HG02571 (cell line): Measurements from ENCODE around the gene SEC61A1.

Experiments
- ATAC-seq: cut with Tn5 transposase; IDR thresholded peaks from one replicate; pipeline ENCODE4 v1.9.1; 2021; ENCODE audit warnings: mild to moderate bottlenecking, moderate library complexity; ENCODE audit not compliant: unreplicated experiment

The SEC61A1 gene

DNA sequence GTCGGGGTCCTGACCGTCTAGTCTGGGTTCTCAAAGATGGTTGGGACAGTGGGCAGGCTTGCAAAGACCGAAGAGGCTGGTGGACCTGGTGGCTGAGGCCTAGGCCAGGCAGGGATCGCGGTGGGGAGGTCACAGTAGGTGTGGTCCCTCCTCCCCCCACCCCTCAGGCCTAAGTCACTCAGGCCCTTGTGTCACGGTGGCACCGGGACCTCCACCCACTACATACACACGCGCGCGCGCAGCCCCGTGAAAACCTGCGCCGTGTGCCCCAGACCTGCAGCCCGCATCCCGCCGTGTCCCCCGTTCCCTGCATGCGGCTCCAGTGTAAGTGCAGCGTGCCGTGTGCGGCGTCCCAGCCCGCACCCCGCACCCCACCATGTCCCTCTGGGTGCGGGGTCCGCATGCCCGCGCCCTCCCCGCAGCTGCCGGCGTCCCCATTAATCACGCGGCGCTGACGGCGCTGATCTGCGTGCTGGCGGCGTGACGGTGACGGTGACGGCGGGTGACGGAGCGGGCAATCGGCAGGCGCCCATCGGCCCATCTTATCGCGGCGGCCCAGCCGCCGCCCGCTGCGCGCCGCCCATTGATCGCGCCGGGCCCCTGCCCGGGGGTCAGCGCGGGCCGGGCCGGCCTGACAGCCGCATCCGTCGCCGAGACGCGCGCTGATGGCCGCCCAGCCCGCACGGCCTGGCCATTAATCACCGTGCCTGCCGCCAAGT lies 24.4 kb downstream of the SEC61A1 start:
- no peak for ATAC-seq

DNA sequence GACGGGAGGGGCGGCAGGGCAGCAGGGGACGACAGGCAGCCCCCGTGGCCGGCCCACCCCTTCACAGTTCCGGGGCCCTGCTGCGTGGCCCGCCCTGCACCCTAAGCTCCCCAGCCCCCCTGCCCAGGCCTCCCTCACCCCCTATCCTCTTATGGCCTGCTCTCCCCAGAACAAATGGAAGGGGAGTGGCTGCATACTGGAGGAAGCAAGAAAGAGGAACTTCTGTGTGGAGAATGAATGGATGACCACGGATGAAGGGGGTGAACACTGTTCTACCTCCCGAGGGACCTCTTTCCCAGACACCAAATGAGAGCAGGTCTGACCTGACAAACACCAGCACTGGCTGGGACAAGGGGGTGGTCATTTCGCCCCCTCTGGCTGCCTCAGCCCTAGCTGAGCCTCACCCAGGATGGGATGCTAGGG lies 25.0 kb downstream of the SEC61A1 start:
- no peak for ATAC-seq

DNA sequence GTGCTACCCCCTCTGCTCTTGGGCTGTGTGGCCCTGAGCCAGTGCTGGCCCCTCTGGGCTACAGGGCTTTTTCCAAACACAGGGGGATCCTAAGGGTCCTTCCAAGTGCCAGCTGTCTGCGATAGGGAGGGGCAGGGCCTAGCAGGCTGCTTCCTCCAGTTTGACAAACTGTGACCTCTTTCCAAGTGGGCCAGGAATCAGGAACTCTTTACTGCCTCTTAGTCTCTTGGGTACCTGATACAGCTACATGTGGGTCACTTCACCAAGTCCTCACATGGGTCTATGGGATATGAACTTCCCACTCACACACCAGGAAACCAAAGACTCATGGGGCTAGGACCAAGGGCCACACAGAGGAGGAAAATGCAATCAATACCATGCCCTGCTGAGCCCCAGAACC lies 25.4 kb downstream of the SEC61A1 start:
- ATAC-seq, result no peak

DNA sequence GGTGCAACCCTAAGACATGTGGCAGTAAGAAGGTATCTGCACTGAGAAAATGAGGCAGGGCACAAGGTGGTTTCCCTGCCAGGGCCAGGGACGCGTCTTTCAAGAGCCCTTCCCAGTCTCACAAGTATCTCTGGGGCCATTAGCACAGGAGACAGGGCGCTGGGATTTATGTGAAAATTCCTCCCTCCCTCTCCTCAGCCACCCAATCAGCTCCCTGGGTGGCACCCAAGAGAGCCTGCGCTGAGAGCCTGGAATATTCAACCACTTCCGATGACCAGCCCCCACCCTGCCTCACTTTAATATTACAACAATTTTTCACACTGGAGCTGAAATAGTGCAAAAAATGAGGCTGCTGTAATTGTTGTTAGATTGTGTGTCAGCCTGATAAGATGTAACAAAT lies 26.1 kb downstream of the SEC61A1 start:
- ATAC-seq, result no peak

DNA sequence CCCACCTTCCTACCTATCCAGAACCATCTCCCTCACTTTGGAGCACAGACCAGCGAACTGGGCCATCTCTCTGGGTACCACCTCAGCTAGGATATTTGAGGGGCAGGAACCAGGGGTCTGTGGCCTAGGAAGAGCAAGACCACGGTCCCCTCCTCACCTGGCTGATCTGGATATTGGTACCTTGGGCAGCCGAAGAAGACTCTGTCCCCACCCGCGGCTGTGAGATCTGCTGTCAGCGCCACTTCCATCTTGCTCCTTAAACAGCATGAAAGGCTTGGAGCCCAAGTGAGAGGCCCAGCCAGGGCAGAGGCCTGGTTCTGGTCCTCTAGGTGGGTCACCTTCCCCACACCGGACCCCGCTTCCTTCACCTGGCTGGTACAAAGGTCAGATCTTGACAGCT lies 26.6 kb downstream of the SEC61A1 start:
- ATAC-seq, result no peak

DNA sequence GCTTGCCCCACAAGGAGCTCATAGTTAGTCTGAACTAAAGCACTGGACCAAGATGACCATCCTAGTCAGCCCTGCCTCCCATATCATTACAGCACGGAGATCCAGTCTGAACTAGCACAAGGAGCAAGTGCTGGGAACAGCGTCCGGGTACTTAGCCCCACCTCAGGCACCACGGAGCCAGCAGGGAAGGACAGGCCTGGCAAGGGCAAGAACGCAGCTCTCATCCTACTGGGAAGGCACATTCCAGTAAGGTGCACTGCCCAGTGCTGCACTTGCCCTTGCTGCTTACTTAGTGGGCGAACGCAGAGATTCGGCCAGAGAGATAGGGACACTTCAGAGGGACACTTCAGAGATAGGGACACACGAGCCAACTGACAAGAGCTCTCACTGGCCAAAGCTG lies 27.6 kb downstream of the SEC61A1 start:
- ATAC-seq, result no peak

DNA sequence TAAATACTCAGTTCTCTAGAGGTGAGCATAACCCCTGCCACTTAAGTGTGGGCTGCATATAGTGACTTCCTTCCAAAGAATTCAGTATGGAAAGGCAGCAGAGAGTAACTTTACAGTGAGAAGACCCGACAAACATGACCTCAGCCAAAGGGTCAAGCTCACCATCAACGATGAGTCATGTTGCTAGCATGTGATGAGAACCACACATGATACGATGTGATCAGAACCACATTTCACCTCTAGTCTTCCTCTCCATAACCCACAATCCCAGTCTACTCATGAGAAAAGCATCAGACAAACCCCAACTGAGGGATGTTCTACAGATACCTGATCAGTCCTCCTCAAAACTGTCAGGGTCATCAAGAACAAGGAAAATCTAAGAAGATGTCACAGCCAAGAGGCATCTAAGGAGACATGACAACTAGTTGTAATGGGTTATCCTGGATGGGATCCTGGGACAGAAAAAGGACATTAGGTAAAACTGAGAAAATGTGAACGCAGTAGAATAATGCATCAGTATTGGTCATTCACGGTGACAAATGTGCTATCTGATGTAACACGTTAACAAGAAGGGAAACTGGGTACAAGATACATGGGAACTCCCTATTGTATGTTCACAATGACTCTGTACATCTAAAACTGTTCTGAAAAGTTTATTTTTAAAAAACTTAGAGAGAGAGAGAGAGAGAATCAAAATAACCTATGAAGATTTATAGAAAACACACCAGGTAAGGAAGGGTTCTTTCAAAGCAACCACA lies 28.3 kb downstream of the SEC61A1 start:
- ATAC-seq, result no peak

DNA sequence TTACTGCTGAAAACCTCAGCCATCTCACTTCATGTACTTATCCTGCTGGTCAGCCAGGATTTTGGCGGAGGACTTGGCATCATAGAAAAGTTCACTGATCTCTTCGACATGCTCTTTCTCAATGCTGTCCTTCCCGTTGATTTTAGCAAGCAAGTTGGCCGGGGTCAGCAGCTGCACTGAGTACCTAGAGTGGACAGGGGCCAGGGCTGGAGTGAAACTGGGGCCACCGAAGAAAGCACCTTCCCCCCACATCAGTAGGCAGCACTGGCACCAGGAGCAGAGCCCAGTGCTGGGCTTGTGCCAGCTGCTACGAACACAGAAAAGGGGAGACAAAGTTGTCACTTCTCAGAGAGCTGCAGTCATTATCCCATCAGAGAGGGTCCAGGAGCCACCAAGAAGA lies 29.0 kb downstream of the SEC61A1 start:
- ATAC-seq, result no peak

DNA sequence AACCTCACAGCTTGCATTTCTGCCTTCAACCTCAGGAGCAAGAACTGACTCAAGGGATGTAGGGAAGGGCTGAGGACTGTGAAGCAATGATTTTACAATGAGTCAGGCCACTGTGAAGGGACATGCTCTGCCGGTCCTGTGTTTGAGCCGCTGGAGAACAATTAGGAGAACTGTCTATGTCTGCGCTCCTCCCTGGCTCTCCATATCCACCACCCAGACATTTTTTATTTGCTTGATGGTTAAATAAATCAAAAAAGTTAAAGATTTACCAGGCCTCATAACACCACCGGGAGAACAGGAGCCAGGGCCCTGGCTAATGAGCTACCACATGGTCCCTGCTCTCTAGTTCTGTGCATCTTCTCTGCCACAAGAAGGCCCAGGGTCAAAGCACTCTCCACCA lies 29.6 kb downstream of the SEC61A1 start:
- no peak for ATAC-seq

DNA sequence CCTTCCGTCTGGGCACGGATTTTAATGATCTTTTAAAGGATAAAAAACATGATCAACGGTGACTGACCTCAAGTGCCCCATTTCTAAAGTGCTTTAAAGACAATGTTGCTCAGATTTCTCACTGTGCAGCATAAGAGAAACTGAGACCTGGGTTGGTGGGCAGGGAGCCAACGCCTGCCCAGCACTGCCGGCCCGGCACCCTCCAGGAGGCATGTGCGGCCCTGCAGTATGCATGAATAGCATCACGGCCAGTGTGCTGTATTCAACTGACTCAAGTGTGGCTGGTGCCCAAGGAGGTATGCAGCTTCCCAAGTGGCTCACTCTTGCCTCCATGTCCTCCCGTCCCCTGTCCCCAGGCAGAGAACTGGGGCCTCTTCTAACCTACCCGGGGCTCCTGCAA lies 30.3 kb downstream of the SEC61A1 start:
- ATAC-seq, result no peak

DNA sequence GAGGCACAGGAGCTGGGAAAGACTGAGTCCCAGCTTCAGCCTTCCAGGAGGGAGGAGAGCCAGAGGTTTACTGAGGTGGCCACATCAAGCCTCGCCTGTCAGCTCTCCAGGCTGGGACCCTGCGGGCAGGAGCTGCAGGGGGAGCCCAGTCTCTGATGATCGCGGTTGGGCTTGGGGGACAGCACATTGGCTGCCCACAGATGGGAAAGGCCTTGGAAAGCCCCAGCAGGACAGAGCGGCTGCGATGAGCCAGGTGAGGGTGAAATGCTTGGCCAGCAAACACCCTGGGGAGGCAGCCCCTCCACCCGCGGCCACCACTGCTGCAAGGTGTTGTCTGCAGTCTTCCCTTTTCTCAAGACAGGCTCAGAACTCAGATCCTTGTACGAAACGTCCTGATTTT lies 31.2 kb downstream of the SEC61A1 start:
- ATAC-seq, result no peak

DNA sequence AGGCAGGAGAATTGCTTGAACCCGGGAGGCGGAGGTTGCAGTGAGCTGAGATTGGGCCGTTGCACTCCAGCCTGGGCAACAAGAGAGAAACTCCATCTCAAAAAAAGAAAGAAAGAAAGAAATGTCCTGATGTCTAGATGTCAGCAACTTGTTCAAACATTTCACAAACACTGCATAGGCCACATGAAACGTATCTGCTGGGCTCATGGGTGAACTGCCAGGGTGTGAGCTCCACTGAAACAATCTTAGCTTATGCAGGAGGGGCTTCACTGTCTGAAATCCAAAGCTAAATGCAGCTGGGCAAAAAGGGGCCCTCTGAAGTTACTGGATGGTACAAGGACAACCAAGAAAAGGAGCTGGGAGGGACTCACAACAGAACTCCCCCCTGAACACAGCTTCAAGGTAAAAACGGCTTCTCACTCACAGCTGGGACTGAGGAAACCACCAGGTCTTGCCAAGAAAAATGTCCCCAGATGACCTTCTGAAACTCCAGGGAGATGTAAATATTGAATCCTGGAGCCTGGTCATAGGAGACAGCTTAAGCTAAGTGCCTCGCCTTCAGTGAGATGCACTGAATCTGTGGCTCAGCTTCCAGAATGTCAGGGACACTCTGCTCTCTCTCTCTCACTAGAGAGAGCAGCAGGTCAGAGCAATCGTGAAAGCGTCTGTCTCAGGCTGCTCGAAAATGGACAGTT lies 31.9 kb downstream of the SEC61A1 start:
- no peak for ATAC-seq

DNA sequence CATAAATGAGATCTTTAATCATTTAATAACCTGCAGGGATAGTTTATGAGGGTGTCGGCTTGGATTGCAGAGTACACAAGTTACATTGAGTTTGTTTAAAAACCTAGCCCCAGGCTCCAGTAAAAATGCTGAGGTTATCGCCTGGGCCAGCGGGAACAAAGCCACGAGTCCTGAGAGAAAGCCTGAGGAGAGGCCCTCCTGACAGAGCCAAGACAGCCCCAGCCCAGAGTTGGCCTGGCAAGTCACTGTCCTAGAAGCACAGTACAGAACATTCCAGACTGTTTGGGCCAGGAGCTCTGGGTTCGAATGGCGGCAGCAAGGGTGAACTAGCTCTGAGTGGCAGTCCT lies 32.4 kb downstream of the SEC61A1 start:
- no peak for ATAC-seq

DNA sequence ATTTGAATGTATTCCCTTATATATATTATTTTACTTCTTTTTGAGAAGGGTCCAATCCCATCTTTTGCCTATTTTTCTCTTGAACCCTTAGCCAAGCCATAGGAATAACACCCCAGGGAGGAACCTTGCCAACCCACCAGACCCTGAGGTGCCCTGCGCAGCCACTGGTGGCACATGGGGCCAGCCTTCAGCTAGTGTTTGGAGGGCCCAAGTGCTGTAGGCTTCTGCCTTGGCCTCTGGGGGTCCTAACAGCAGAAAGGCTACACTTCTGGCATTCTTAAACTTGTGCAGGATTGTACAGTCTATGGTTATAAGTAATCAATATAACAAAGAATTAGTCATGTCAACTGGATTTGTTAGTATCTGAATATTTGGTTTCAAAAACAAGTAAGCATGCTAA lies 36.9 kb downstream of the SEC61A1 start:
- no peak for ATAC-seq

DNA sequence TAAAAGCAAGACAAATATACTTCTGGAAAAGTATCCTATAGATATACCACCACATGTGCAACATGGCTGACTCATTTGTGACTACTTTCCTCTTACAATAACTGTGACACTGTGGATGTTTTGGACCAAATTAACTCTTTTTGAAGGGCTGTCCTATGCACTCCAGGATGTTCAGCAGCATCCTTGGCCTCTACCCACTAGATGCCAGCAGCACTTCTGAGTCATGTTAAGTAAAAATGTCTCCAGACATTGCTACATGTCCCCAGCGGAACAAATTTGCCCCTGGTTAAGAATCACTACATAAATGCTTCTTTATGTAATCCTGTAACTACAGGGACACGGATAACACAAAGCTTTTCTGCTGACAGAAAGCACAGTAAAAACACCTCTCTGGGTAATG lies 39.3 kb downstream of the SEC61A1 start:
- ATAC-seq, result no peak

DNA sequence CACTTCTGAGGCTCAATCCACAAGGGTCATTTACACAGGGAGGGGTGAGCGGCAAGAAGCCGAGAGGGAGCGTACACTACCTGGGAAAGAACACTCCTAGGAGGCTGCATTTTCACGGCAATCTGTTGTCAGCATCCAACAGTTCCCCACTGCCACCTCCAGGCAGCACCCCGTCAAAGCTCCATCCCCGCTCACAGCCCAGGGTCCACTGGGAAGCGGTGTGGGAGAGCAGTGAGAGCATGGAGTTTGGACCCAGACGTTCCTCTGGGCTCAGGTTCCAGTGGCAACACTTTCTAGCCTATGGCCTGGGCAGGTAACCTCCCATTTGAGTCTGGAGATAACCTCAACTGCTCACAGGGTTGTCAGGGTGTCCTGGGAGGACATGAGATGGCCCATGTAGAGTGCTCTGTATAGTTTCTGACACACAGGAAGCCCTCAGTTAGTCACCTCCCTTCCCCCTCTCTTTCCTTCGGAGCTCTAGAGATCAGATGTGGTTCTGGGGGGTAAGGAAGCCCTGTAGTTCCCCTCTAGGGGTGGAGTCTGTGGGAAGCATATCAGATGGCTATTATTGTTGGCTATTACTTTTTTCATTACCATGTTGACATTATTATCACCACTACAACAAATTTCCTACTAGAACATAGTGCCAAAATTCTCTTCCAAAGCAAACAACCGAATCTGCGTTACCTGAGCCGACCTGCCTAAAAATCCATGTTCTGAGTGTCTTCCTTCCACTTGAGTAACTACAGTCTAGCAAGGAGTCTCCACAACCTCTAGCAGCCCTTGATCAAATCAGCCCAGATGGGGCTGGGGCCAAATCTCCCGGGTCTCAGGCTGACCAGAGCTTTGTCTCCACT lies 42.3 kb downstream of the SEC61A1 start:
- ATAC-seq, result no peak

DNA sequence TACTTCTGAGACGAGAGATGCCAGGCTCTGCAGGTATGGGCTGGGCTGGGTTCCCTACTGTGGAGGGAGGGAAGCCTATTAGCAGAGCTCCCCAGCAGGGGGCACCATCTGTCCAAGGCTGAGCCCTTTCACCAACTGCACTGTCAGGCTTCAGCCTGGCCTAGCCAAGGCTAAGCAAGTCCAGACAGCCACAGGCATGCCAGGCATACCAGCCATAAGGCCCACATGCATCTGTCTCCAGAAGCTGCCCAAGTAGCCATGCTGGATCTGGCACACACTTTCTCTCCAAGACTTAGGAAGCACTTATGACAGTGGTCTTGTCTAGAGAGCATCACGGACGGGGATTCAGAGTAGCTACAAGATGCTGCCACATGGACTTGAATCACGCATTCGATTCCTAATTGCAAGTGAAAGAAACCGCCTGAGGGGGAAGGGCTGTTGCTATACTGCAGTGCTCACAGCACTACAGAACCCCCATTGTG lies 43.0 kb downstream of the SEC61A1 start:
- ATAC-seq, result peak; percentile 68

DNA sequence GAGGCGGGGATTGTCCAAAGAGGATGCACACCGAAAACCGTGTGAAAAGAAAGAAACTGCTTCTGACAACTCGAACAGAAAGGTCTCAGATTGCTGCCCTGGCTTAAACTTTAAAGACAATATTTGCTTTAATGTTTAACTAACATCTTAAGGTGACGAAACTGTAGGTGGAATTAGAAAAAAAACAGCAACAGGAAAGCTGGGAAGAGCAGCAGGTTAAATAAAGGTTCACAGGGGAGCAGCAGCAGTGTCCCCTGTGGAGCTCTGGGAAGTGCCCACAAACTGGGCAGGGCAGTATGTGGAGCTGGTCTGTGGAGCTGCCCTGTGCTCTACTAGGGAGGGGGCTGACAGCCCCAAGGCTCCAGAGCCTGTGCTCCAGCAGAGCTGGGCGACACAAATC lies 46.0 kb downstream of the SEC61A1 start:
- ATAC-seq, result no peak

DNA sequence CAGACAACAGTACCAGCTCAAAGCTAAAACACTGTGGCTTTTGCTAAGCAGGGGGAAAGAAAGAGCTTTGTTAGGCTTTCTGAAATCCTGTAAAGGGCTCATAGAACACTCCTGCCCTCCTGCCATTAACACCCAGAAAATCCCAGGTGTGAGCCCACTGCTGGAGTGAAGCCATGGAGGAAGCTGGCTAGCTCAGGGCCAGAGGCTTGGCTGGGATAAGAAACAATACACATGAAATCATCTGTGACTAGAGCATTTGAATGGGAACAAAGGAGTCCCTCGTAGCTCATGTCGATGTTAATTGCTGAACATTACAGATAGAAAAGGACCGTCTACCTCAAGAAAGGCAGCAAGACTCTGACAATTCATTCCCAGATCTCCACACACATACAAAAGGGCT lies 47.9 kb downstream of the SEC61A1 start:
- no peak for ATAC-seq

DNA sequence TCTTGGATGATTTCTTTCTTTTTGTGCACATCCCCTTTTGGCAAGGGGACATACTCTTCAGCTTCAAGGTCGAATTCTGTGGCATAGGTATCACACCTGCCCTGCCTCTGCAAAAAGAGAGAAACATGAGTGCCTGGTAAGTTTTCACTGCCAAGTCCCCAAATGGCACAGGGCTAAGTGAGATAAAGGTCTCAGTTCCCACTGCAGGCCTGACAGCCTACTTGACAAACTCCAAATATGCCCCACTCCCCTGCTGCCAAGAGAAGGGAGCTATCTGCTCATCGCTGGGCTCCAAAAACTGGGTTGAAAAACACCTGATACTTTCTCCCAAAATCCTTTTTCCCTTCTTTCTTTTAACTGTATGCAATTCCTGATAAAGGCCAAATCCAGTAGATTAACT lies 48.4 kb downstream of the SEC61A1 start:
- no peak for ATAC-seq

DNA sequence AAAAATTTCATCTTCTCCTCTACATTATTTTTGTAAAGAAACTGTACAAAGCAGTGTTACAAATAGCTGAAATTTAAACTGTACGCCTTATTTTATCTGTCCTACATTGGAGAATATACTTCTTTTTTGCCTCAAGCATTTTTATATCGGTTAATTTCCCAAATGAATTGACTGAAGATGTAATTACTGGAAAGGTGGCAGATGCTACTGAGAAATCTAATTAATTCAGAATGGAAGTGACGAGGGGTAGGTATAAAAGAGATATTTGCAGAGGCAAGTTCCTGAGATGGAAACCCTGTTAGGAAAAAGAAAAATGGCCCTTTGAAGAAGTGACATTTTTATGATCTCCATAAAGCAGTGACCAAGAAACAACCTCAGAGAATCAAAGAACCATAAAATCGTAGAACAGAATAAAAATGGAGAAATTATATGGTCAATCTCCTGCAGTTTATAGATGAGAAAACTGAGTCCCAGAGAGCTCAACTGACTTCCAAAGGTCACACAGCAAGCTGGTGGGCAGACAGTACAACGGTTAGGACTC lies 51.0 kb downstream of the SEC61A1 start:
- ATAC-seq, result no peak
